ENCODE data around the gene UNK.
A peak's percentile ranks its signal among the peaks of the same experiment; 100 is the strongest.

UNK gene

GRCh38 chr17:75784473-75785015 is at the start of gene UNK:
Gene UNK (plus strand): TSS chr17:75784806. CDS start chr17:75784881, 75 bp downstream.
- DNase-seq, result peak; percentile 100

- no peak for DNase-seq
Measured at GRCh38 chr17:75736173-75736835, 48.3 kb upstream of the UNK start.

GRCh38 chr17:75737133-75737962 is 47.3 kb upstream of the UNK start:
- DNase-seq, result no peak

- no peak for DNase-seq
Measured at GRCh38 chr17:75738218-75738802, 46.3 kb upstream of the UNK start.

- no peak for DNase-seq
Measured at GRCh38 chr17:75739174-75739573, 45.4 kb upstream of the UNK start.

- DNase-seq, result no peak
Measured at GRCh38 chr17:75739801-75740200, 44.8 kb upstream of the UNK start.

- no peak for DNase-seq
Measured at GRCh38 chr17:75740215-75740614, 44.4 kb upstream of the UNK start.

GRCh38 chr17:75740631-75741077 is 44.0 kb upstream of the UNK start:
- DNase-seq, result no peak

- DNase-seq, result no peak
Measured at GRCh38 chr17:75742337-75742736, 42.3 kb upstream of the UNK start.

GRCh38 chr17:75743625-75744206 is 40.9 kb upstream of the UNK start:
- no peak for DNase-seq

GRCh38 chr17:75748706-75749105 is 35.9 kb upstream of the UNK start:
- DNase-seq, result no peak

- DNase-seq, result peak; percentile 81
Measured at GRCh38 chr17:75749545-75750389, 34.8 kb upstream of the UNK start.

GRCh38 chr17:75750661-75751423 is 33.8 kb upstream of the UNK start:
- DNase-seq, result no peak

GRCh38 chr17:75751676-75752404 is 32.8 kb upstream of the UNK start:
- DNase-seq, result no peak

GRCh38 chr17:75752405-75752709 is 32.2 kb upstream of the UNK start:
- DNase-seq, result no peak

GRCh38 chr17:75752802-75753513 is 31.6 kb upstream of the UNK start:
- DNase-seq, result no peak

GRCh38 chr17:75753514-75754377 is 30.9 kb upstream of the UNK start:
- no peak for DNase-seq

GRCh38 chr17:75754378-75755204 is 30.0 kb upstream of the UNK start:
- no peak for DNase-seq
